Measurements from ENCODE around the gene PGAP6. TPM values are rescaled to one million over a fixed set of nuclear protein-coding genes. Genes with fewer than 3 reads are reported as not detected.
"Not testable (repeated sequence)": the region's sequence is repeated elsewhere in the genome, so short reads cannot be mapped to it uniquely, and the experiment has no call there.

PGAP6 gene
- polyA plus RNA-seq, 4 donors = 56.8 to 71.3 (median 58.8) TPM

DNA sequence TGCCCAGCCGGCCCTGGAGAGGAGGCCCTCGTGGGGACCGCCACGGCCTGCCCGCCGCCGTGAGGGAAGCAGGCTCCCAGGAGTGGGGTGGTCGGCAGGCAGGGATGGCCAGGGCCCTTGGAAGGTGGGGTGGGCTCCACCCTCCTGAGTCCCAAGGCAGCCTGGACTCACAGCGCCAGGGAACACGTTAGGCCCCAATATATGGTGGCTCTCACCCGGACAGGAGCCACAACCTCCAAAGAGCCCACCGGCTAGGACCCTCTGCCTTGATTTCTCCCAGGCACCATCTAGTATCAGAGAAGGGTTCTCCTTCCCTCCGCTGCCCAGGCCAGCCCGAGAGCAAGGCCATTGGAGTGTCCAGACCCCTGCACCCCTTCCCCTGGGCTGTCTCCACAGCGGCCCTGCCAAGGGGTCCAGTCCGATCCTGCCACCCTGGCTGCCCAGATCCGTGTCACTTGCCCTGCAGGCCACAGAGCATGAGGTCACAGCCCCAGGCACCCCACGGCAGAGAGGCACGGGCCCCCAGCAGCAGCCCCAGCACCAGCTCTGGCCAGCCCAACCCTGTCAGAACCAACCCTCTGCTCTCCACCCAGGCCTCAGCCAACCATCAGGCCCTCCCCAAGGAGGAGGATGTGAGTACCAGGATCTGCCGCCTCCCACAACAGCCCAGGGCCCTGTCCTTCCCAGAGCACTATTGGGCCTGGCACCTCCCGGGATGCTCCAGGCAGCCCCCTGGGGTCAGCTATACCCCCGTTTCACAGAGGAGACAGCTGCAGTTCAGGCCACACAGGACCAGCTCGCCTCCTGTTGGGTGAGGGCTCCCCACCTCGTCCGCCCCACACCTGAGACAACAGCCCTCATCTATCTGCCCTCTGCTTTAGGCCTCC lies 28.1 kb downstream of the PGAP6 start:
- no peak for DNase-seq (ENCODE audit: low read depth in 4 of 4, low spot score in 3 of 4)

DNA sequence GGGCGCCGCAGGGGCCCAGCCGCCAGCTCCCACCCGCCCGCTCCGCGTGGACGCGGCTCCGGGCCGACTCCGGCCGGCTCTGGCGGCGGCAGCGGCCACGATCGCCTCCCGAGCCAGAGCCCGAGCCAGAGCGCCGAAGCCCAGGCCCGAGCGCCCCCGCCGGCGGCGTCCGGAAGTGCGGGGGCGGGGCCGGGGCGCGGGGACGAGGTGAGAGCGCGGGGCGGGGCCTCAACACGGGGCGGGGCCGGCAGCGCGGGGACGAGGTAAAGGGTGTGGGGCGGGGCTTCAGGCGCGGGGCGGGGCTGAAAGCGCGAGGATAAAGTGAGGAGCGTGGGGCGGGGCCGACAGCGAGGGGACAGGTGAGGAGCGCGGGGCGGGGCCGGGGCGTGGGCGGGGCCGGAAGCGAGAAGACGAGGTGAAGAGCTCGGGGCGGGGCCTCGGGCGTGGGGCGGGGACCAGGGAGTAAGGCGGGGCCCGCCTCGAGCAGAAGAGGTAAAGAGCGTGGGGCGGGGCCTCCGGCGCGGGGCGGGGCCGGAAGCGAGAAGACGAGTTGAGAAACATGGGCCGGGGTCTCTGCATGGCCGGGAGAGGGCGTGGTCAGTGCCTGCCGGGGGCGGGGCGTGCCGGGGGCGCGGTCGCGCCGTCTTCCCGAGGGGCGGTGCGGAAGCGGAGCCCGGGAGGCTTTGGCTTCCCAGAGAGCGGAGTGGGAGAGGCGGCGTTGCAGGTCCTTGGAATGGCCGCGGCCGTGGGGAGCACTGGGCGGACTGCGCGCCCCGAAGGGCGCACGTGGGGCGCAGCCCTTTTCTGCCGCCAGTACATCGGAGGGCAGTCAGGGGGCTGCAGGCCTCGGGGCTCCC lies 29.0 kb downstream of the PGAP6 start, which contains the start of gene AXIN1:
AXIN1 (minus strand) TSS at position 177 of the 857 bp plus-strand sequence. CDS start 5,698 bp downstream, outside the sequence.
- peak; percentile 86 to 92 (median 90) for DNase-seq (ENCODE audit: low read depth in 4 of 4, low spot score in 3 of 4)

DNA sequence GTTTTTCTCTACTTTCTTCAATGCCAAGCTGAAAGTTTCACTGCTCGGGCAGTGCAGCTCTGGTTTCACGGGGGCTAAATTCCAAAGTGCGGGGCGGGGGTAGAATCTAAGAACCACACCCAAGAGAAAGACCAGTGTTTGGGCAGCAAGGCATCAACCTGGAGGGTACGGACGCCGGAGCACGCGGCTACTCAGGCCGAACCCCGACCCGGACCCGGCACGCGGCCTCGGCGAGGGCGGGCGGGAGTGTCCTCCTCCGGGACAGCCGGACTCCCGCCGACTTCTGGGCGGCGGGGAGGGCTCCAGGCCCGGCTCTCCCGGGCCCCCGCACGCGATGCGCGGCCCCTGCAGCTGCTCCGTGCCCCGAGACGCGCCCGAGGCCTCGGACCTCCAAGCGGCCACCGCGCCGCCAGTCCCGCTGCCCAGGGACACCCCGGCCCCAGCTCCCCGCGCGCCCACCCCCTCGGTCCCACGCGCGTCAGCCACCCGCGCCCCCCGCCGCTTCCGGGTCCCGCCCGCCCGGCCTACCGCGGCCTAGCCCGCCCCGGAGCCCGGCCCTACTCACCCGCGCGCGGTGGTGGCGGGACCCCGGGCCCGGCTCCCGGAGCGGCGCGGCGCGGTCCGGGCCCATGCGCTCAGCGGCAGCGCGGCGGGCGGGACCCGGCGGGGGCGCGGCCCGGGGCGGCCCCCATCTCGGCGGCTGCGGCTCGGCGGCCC lies 29.8 kb downstream of the PGAP6 start:
- DNase-seq (ENCODE audit: low read depth in 4 of 4, low spot score in 3 of 4) = no peak

DNA sequence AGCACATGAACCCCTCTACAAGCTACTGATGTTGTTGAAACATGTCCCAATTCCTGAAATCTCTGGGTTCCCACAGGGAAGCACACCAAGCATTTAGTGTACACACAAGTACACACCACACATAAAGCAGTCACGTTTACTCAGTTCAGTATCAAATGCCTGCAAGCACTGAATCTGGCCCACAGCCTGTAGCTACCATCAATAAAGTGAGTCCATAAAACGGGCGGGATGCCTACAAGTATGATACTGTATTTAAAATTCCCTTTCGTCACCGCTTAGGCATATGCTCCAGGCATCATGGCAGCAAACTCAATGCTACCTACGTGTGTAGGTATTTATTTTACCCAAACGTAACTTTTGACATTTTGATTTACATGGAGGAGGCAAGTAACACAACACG lies 31.6 kb downstream of the PGAP6 start:
- DNase-seq (ENCODE audit: low read depth in 4 of 4, low spot score in 3 of 4) = no peak

DNA sequence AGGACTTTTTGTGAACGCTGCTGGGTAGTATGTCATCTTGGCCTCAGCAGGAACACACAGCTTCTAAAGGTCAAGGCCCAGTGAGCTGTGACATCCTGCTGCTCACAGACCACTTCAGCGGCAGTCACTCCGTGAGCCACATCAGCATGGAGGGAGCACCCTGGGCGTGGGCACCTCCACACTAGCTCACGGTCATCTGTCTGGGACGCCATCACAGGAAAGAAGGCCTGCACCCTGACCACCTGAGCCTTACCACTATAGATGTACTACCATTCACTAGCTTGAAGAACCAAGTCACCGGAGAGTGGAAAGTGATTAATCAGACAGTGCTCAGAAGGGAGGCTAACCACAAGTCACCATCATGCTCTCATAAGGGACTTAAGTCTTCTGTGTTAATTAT lies 32.6 kb downstream of the PGAP6 start:
- DNase-seq (ENCODE audit: low read depth in 4 of 4, low spot score in 3 of 4) = no peak

DNA sequence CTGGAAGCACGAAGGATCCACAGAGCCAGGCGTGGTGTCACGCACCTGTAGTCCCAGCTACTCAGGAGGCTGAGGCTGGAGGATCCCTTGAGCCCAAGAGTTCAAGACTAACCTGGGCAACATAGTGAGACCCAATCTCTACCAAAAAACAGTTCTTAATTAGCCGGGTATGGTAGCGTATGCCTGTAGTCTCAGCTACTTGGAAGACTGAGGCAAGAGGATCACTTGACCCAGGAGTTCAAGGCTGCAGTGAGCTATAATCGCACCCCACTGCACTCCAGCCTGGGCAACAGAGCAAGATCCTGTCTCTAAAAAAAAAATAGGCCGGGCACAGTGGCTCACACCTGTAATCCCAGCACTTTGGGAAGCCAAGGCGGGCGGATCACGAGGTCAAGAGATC lies 33.3 kb downstream of the PGAP6 start:
- DNase-seq (ENCODE audit: low read depth in 4 of 4, low spot score in 3 of 4) = not testable (repeated sequence)

DNA sequence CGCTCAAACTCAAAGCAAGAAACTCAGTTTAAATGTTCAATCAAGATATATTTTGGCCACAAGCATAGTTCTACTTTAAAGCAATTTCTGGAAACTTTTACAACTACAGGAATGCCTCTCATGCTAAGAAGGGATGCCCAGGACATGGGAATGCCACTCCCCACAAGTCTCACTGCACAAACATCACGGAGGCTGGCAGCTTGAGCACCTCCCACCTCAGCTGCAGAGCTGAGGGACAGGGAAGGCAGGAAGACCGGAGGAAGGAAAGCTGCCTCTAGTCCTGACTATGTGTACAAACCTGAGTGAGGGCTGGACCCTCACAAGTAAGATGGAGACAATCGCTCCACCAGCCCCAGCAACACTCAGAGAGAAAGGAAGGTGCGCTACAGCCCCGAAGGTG lies 34.6 kb downstream of the PGAP6 start:
- DNase-seq (ENCODE audit: low read depth in 4 of 4, low spot score in 3 of 4) = no peak

DNA sequence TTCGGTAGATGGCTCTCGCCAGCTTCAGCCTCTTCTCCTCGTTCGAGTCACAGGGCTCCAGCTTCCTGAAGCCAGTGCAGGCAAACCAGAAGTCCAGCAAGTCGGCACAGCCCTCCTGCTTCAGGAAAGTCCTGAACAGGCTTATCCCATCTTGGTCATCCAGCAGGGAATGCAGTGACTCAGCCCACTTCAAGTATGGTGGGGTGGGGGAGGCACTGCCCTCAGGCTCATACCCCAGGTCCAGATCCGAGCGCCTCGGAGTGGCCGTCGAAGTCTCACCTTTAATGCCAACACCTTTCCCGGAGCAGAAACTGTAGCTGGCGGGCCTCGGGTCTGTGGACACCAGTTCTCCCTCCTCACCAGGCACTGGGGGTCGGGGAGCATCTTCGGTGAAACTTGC lies 35.2 kb downstream of the PGAP6 start:
- no peak for DNase-seq (ENCODE audit: low read depth in 4 of 4, low spot score in 3 of 4)

DNA sequence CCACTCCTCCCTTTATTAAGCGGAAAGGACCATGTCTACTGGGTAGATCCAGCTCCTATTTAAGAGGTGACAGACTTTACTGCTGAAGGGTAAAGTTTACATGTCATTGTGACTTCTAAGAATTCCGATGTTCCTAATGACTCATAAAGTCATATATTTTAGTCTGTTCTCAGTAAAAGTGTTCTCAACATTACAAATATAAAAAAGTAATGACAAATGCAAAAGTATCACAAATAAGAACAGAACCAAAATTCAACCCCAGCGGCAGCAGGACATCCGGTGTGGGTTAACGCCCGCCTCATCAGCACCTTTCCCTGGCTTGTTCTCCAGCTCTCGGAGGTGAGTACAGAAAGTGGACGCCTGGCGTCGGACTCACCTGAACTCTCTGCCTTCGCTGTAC lies 36.0 kb downstream of the PGAP6 start:
- DNase-seq (ENCODE audit: low read depth in 4 of 4, low spot score in 3 of 4) = no peak

DNA sequence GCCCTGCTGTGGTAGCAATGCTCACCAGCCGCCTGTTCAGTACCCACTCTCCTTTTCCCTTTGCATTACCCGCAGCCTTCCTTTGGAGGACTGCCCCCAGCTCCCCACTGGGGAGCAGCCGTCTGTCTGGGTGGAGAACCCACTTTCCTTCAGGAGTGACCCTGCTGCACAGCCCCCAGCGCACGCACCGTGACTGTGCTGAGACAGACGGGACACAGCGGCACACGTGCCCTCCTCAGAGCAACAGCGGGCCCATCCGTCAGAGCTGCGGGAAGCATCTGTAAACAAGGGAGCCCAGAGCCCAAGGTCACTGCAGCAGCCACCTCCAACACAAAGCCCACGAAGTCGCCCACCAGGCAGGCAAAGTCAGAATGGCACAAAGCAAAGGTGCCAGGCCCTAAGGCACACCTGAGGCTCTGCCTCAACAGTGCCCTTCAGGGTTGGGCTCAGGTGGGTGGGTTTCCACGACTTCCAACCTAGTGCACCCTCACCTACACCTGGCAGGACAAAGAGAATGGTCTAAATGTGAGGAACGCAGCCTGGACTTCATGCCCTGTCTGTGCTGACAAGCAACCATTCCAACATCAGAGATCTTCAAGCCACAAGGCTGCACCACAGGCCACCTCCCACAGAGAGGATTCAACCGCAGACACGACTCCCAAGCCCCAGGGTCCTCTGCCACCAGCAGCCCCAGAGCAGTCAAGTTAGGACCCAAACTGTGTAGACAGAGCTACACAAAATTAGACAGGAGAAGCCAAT lies 39.1 kb downstream of the PGAP6 start:
- DNase-seq (ENCODE audit: low read depth in 4 of 4, low spot score in 3 of 4) = no peak

DNA sequence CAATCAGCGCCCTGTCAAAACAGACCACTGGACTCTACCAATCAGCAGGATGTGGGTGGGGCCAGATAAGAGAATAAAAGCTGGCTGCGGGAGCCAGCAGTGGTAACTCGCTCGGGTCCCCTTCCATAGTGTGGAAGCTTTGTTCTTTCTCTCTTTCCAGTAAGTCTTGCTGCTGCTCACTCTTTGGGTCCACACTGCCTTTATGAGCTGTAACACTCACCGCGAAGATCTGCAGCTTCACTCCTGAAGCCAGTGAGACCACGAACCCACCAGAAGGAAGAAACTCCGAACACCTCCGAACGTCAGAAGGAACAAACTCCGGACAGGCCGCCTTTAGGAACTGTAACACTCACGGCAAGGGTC lies 39.8 kb downstream of the PGAP6 start:
- DNase-seq (ENCODE audit: low read depth in 4 of 4, low spot score in 3 of 4) = not testable (repeated sequence)

DNA sequence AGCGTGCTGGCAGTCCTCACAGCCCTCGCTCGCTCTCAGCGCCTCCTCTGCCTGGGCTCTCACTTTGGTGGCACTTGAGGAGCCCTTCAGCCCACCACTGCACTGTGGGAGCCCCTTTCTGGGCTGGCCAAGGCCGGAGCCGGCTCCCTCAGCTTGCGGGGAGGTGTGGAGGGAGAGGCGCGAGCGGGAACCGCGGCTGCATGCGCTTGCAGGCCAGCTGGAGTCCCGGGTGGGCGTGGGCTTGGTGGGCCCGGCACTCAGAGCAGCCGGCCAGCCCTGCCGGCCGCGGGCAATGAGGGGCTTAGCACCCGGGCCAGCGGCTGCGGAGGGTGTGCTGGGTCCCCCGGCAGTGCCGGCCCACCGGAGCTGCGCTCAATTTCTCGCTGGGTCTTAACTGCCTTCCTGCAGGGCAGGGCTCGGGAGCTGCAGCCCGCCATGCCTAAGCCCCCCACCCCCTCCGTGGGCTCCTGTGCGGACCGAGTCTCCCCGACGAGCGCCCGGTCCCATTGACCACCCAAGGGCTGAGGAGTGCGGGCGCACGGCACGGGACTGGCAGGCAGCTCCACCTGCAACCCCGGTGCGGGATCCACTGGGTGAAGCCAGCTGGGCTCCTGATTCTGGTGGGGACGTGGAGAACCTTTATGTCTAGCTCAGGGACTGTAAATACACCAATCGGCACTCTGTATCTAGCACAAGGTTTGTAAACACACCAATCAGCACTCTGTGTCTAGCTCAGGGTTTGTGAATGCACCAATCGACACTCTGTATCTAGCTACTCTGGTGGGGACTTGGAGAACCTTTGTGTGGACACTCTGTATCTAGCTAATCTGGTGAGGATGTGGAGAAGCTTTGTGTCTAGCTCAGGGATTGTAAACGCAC lies 40.4 kb downstream of the PGAP6 start:
- not testable (repeated sequence) for DNase-seq (ENCODE audit: low read depth in 4 of 4, low spot score in 3 of 4)

DNA sequence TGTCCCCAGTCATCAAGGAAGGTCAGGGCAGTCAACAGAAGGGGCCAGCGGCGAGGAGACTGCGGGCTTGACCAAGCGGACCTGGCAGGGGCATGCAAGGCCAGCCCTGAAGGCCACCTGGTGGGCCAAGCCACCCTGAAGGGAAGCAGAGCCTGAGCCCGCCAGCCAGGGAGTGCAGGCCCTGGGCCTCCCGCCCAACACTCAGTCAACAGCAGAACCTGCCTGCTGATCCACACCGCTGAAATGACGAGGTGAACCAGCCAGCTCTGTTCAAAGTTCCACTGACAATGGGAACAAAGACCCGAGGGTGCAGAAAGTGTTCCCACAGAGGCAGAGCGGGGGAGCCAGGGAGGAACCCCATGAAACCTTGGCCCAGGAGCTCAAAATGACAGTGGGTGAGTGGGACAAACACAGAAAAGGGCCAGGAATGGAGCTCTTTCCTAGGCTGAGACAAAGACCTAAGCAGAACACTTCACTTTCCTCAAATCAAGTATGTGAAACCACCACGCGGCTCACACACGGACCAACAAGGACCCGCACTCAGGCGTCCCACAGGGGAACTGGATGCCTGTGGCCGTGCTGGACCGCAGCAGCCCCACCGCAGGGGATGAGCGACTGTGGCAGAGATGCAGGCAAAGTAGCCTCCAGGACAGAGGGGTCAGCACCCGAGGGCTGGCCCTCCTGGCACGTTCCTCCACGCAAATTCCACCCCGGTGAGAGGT lies 41.2 kb downstream of the PGAP6 start:
- DNase-seq (ENCODE audit: low read depth in 4 of 4, low spot score in 3 of 4) = no peak

DNA sequence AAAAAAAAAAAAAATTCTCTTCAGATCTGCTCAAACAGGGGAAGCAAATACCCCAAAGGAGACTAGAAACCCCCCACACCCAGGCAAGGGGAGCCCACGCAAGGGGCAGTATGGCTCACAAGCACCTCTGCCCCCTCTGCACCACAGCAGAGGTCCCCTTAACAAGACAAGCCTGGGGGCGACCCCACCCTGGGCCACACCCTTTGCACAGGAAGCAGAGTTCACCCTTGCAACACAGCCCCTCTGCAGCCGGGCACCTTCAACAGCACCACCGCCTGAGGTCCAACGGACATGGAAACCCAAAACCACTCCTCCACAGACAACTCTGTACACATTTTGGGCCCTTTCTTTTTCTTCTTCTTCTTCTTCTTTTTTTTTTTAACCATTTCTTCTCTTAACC lies 42.1 kb downstream of the PGAP6 start:
- no peak for DNase-seq (ENCODE audit: low read depth in 4 of 4, low spot score in 3 of 4)

DNA sequence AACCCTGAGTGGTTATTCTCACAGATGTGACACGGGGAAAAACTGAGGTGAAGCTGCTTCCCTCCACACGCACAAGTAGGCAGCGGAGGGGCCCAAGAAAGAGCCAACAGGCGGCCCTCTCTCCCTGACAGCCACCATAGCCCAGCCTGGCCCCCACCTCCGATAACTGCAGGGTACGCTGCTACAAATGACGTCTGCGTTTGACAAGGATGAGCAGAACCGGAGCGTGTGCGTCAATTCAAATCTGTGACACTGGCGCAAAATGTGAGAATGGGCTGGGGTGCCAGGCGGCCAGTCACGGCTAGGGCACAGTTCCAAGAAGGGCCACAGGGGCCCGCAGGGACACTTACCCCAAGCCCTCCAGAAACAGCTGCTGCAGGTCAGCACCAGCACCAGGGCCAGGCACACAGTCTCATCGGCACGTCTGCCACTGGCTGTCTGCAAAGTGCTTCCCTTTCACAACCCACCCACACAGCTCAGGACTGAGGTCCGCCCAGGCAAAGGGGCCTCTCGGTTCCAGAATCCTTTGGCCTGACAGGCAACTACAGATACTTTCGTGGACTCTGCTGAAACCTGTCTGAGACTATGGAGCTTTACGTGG lies 43.7 kb downstream of the PGAP6 start:
- no peak for DNase-seq (ENCODE audit: low read depth in 4 of 4, low spot score in 3 of 4)

DNA sequence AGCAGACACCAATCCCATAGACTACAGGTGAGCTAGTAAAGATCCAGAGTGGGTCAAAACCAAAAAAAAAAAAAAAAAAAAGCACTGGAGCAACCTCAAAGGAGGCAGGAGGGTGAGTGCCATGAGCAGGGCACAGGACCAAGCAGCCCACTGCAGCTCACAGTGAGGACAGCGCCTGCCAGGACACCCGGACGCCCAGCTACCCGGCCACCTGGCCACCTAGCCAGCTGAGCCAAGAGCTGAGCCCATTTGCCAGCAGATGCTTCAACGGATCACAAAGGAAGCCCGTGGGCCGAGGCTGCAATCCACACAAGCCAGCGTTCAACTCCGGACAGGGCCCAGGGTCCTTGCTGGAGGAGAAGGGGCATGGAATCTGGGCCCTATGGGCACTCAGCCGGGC lies 44.3 kb downstream of the PGAP6 start:
- DNase-seq (ENCODE audit: low read depth in 4 of 4, low spot score in 3 of 4) = no peak

DNA sequence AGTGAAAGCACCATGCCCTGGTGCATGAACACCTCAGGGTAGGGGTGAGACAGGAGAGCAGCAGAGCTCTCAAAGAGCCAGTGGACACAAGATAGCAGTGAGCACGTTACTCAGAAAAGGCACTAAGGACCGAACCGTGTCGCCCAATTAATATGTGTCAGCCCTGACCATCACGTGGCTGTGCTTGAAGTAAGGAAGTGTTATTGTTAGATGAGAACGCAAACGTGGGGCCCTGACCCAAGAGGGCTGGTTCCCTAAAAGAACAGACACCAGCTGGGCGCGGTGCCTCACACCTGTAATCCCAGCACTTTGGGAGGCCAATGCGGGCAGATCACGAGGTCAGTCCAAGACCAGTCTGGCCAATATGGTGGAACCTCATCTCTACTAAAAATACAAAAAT lies 45.5 kb downstream of the PGAP6 start:
- no peak for DNase-seq (ENCODE audit: low read depth in 4 of 4, low spot score in 3 of 4)
